GM19099 (cell line): ENCODE results near the gene JOSD2.
A peak's percentile ranks its signal among the peaks of the same experiment; 100 is the strongest.

ENCODE experiments used
- POLR2A ChIP-seq: IDR thresholded peaks from 3 replicates; pipeline ENCODE4 v1.6.1; 2011; ENCODE audit warnings: low read depth; ENCODE audit not compliant: insufficient read length; ENCODE audit errors: extremely low read depth

JOSD2 gene, protein sequence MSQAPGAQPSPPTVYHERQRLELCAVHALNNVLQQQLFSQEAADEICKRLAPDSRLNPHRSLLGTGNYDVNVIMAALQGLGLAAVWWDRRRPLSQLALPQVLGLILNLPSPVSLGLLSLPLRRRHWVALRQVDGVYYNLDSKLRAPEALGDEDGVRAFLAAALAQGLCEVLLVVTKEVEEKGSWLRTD

DNA sequence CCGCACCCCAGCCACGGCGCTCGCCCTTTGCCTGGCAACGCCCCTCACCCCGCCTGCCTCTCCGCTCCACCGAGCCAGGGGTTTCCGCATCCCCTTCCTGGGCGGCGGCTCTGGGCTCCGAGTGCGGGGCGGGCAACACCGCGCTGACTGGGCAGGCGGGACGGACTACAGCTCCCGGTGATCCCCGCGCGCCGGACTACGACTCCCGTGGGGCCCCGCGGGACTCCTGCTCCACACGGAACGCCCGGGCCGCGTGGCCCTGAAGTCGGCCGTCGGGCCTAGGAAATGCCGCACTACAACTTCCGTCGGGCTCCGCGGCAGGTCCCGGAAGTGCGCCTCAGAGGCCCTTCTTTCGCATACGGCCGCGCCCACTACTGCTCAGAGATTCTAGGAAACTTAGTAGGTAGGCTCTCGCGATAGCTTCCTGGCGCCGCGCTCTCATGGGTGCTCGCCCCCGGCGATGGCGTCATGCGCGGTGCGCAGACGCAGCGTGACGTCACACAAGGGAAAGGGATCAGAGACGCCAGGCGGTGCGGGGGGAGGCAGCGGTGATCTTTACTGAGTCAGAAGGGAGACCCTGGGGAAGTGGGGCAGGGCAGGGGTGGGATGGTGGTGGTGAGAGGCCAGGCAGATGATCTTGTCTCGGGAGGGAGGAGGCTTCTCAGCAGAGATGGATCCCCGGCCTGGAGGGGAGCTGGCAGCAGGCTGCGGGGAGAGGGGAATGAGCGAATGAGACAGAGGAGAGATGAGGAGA is at the start of gene JOSD2:
Gene JOSD2 (minus strand): TSS at position 123 of the 754 bp plus-strand sequence. CDS start 760 bp downstream, outside the sequence.
- peak; percentile 62 for TF ChIP-seq POLR2A

DNA sequence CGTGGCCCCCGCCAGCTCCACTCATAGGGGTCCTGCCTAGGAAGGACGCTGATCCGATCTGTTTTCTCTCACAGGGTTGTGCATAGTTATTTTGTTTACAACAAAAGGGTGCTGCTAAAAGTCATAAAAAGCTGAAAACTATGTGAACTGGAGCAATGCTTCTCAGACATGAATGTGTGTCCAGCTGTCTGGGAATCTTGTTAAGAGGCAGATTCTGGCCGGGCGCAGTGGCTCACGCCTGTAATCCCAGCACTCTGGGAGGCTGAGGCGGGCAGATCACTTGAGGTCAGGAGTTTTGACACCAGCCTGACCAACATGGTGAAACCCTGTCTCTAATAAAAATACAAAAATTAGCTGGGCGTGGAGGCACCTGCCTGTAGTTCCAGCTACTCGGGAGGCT is 48.6 kb upstream of the JOSD2 start:
- TF ChIP-seq POLR2A = no peak

DNA sequence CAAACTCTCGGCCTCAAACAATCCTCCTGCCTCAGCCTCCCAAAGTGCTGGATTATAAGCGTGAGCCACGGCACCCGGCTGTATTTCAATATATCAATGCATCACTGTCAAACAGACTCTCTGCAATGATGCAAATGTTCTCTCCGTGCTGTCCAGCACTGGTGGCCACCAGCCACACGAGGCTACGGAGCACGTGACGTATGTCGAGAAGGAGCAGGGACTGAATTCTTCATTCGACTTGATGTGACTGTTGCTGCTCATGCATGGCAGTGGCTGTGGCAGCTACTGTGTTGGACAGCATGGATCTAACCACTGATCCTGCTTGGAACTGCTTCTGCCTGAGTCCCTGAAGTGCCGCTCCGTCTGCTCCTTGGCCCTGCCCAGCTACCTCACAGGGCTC is 47.5 kb upstream of the JOSD2 start:
- no peak for TF ChIP-seq POLR2A

DNA sequence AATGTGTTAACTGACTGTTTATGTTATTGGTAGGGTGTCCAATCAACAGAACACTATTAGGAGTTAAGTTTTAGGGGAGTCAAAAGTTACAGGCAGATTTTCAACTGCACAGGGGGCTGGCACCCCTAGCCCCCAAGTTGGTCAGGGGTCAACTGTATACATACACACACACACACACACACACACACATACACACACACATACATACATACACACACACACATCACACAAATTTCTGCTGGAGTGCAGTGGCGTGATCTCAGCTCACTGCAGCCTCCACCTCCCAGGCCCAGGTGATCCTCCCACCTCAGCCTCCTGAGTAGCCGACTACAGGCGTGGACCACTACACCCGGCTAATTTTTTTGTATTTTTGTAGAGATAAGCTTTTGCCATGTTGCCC is 47.0 kb upstream of the JOSD2 start:
- TF ChIP-seq POLR2A = no peak

DNA sequence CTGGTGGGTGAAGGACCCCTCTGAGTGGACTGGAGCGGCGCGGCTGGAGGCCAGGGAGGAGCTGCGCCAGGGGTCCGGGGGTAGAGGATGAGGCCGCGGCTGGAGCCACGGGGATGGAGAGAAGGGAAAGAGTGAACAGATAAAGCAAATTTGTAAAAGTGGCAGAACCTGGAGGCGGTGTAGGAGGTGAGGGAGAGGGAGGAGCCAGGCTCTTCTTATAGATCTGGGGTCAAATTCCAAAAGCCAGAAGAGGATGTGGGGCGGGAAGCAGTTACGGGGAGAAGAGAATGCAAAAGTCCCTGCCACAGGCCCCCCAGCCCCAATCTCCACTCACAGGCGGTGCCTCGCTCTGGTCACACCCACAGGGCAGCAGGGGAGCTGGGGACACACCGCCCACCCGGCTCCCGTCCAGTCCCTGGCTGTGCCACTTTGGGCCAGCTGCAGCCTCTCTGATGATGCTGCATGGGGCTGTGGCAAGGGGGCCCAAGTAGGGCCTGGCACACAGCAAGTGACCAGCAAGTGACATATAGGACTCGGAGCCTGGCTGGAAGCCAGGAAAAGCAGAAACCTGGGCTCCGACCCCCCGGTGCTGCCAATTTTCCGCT is 46.1 kb upstream of the JOSD2 start:
- no peak for TF ChIP-seq POLR2A

DNA sequence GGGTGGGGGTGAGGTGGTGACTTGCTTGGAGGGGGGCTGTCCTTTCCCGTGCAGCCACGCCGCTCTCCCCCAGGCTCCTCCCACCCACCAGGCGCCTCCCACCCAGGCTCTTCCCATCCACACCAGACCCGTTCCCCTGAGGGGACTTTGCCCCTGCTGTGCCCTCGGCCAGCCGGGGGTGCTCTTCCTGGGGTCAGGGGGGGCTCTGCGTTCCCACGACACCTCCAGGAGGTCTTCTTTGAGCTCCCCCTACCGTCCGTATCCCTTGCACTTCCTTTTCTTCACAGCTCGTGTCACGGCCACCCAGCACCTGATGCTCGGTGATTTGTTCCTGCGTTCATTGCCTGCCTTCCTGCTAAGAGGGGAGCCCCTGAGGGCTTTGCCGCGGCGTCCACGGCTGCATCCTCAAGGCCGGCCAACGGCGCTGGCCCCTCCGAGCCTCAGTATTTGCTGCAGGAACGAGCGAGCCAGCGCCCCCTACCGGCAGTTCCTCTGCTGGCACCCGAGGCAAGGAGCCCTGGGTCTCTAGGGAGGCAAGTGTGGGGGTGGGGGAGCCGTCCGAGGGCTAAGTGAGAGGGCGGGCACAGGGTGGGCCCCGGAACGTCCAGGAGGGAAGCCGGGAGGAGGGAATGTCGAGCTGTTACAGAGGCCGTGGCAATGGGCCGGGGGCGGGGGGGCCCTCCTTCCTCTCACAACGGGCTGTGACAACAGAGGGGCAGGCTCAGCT is 45.5 kb upstream of the JOSD2 start:
- no peak for TF ChIP-seq POLR2A

DNA sequence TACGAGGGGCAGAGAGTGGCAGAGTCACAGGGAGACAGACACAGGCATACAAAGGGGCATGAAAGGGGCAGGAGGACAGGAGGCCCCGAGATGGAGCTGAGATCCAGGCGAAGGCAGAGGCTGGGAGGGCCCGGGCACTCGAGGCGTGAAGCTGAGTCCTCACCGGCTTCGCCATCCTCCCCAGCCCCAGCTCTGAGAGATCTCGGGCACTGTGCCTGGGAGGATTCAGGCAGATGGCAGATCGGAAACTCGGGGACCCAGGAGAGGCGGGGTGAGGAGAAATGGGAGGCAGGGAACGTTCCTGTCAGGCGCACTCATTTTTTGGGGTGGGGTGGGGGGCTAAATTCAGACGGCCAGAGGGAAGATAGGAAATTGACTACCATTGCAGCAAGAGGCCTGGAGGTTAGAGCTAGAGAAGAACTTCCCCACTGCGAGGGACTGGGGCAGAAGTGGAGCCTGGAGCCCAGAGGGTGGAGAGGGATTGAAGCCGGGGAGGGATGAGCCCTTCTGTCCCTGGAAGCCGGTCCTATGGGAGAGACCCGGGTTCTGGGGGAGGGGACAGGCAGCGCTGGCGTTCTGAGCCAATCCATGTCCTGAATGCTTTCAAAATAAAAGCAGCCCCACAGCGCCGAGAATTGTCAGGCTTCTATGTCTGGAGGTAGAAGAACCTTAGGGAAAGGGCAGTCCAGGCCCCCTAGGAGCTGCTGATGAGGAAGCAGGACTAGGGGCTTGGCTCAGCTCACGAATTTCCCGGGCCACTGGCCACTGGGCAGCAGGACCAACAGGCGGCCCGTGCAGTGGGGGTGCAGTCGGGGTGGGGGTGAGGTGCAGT is 44.7 kb upstream of the JOSD2 start:
- TF ChIP-seq POLR2A = no peak

DNA sequence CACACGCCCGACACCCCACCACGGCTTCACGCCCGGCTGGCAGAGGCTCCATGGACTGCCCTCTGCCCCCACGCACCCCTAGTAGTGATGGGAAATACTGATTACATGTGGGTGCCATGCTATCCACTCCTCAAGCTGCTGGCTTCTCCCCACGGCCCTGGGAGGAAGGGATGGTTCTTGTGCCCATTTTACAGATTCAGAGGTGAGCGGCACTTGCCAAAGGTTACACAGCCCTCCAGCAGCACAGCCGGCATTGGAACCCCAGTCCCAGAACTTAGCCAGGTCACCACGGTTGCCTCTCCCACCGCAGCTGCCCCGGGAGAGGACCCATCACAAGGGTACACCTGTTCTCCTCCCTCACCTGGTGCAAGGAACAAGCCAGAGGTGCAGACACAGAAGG is 44.0 kb upstream of the JOSD2 start:
- no peak for TF ChIP-seq POLR2A

DNA sequence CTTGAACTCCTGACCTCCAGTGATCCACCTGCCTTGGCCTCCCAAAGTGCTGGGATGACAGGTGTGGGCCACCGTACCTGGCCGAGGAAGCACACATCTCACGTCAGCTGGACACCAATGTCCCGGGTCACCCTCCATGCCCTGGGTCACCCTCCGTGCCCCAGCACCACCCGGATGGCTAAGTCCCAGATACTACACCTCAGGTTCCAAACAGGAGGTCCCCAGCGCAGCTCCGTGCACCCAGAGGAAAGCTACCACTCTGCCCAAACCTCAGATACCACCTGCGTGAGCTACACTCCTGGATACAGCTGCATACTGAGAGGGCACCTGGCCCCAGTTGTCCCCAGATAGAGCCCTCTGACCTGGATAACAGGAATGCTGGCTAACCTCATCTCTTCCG is 43.2 kb upstream of the JOSD2 start:
- no peak for TF ChIP-seq POLR2A

DNA sequence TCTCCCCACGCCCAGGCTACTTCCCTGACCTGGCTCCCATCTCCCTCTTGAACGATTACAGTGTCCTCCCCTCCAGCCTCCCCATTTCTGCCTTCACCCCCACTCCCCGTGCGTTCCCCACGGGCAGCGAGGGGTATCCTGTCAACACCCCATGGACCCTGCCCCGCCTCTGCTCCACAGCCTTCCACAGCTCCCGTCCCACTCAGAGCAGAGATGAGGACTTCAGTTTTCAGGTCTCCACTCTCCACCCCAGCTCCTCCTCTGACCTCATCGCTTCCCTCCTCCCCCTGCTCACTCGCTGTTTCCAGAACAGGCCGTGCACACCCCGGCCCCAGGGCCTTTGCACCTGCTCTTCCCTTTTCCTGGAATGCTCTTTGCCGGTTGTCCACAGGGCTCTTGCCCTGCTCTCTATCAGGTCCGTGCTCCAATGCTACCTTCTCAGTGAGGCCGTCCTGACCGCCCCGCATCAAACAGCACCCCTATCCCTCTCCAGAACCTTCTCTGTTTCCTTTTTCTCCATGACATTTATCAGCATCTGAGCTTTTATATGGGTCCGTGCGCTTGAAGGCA is 42.2 kb upstream of the JOSD2 start:
- TF ChIP-seq POLR2A = no peak

DNA sequence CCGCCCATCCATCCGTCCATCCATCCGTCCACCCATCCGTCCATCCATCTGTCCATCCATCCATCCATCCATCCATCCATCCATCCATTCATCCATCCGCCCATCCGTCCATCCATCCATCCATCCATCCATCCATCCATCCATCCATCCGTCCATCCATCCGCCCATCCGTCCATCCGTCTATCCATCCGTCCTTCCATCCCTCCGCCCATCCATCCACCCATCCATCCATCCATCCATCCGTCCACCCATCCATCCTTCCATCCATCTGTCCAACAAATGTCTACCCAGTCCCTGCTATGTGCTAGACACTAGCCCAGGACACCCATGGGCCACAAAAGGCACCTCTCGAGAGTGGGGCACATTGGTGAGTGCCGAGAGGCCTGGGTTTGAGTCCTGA is 41.5 kb upstream of the JOSD2 start:
- no peak for TF ChIP-seq POLR2A

DNA sequence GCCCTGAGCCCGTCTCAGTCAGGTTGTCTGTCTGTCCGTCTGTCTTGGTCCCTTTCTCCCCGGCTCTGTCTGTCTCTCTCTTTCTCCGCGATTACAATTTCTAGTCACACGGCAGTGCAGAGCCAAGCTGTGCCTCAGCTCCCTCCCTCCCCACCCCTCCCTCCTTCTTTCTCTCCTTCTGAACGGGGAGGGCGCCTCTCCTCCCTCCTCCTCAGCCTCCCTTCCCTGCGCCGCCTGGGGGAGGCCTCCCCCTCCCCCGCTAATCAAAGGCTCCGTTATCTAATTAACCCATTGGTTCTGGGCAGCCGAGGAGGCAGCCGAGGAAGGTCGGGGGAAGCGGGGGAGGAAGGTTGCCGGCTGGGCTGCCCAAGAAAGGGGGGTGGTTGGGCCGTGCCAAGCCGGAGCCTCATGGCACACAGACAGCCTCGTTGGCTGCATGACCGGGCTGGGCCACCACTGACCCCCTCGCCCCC is 40.8 kb upstream of the JOSD2 start:
- TF ChIP-seq POLR2A = no peak

DNA sequence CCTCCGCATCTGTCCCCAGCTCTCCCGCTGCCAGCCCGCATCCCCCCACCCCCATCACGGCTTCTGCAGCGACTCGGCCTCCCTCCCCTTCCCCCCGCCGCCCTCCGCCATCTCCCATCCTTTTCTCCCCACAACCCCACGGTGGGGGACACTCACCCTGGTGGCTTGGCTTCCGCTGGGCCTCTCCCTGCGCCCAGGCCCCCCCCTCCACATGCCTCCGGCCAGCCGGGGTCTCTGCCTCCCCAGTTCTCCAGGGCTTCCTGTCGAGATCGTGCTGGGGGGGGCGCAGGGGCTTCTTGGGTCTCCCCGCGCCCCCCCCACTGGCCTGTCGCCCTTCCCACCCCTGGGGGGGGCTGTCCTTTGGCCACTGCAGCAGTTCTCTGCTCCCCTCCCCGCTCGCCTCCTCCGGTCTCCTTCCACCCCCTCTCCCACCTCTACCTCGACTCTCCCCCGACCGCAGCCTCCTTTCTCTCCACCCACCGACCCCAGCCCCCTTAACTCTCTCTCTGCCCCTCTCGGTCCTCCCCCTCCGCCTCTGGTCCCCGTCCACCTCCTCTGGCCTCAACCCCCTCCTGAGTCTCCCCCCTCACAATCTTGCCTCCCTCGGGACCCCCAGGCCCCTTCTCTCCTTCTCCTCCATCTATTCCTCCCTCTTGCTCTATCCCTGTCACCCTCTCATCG is 40.2 kb upstream of the JOSD2 start:
- no peak for TF ChIP-seq POLR2A

DNA sequence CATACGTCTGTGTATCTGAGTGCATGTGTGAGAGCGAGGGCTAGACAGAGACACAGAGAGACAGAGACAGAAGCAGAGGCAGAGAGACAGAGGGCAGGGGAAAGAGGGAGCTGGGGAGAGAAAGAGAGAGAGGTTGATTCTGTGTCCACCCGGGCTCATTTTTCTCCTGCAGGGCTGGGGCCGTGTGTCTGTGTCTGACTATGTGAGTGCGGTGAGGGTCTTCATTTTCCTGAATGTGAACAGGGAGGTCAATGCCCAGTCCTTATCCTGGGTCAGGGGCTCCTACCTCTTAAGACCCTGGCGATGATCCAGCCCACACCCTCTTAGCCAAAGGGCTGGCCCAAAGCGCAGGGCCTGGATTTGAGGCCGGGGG is 39.6 kb upstream of the JOSD2 start:
- TF ChIP-seq POLR2A = no peak
